HG03103 (cell line): ENCODE measurements around the gene MORN3.
"Not testable (repeated sequence)": the region's sequence is repeated elsewhere in the genome, so short reads cannot be mapped to it uniquely, and the experiment has no call there.

Source experiments
- ATAC-seq: cut with Tn5 transposase; IDR thresholded peaks from one replicate; pipeline ENCODE4 v1.9.1; 2021; ENCODE audit warnings: low read depth; ENCODE audit not compliant: unreplicated experiment

Gene MORN3

DNA sequence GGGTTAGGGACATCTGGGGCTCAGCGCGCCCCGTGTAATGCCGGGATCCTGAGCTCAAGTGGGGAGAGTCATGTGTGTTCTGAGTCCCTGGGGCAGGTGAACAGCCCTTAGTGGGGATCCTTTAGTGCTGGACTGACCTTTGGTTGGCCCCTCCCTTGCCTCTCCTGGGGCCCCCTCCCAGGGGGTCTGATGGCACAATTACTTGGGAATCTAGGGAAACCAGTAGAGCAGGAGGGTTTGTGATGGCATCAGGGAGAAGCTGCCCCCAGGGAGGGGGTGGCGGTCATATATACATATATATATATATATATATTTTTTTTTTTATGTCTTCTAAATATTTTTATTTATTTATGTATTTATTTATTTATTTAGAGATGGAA, at the start of gene MORN3:
TSS of gene MORN3 (minus strand) at position 134 of the 380 bp plus-strand sequence. CDS start 171 bp downstream, outside the sequence.
- no peak for ATAC-seq

DNA sequence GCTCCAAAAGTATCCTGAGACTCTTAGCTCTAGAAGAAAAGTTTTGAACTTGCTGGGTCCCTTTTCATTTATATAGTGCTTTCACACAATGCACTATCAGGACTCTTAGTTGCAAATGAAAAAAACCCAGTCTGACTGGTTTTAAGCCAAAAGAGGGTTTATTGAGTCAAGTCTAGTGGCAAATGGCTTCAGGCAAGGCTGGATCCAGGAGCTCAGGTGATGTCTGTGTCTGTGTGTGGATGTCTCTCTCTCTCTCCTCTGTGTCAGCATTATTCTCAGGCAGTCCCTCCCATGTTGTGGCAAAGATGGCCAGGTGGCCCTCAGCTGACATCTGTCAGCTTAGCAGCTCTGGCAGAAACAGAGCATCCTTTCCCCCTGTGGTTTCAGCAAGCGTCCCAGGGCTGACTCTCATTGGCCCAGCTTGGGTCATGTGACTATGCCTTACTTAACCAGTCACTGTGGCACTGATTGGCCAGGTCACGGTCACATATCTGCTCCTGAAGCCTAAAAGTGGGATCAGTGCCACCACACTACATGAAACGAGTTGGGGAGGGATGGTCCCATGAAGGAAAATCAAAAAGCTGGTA, 49.3 kb upstream of the MORN3 start:
- no peak for ATAC-seq

DNA sequence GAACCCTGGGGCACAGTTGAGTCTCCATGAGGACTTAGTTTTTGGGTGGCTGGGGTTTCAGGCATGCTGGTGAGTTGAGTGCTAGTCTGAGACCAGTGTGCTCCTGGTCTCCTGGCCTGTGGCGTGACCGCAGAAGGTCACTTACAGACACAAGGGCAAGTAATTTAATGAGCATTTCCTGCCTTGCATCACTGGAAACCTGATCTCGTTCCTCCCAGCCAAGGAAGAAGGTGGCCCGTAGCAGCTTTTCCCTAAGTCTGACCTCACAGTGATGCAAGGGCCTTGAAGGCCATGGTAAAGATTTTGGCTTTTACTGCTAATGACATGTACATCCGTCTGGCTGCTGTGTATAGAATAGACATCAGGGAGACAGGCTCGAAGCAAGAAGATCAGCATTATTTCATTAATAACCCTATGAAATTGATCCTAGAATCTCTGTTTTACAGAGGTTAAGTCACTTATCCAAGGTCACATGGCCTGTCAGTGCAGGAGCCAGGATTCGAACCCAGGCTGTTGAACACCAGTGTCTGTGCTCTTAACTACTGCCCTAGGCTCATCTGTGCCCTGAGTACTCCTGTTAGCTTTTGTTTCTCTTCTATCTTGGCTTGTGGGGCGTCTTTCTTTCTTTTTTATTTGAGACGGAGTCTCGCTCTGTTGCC, 47.7 kb upstream of the MORN3 start:
- no peak for ATAC-seq

DNA sequence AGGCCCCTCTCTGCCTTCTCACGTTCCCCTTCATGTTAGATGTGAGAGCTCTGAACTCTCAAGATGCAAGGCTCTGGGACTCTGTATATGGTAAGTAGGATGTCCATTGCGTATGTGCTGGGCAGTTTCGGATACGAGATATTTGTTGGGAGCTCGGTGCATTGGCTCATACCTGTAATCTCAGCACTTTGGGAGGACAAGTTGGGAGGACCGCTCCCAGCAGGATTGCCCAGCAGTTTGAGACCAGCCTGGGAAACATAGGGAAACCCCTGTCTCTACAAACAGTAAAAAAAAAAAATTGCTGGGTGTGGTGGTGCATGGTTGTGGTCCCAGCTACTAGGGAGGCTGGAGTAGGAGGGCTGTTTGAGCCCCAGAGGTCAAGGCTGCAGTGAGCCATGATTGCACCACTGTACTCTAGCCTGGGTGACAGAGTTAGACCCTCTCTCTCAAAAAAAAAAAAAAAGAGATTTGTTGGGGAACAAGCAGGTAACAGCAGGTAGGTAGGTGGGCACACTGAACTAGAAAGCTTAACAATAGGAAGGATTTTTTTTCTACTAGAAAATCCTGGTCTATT, 46.5 kb upstream of the MORN3 start:
- ATAC-seq, result no peak

- ATAC-seq, result not testable (repeated sequence)
These were observed 45.6 kb upstream of the MORN3 start for GRCh38 chr12:121715055-121715454.

GRCh38 chr12:121713793-121714192, 44.3 kb upstream of the MORN3 start:
- no peak for ATAC-seq

GRCh38 chr12:121713257-121713777, 43.9 kb upstream of the MORN3 start:
- ATAC-seq, result no peak

- peak; percentile 66 for ATAC-seq
These were observed 43.2 kb upstream of the MORN3 start, which contains the start of gene TMEM120B for GRCh38 chr12:121712461-121713256. Gene TMEM120B, plus strand, starts transcription at chr12:121712752. Its CDS starts 144 bp downstream, at chr12:121712896.

- ATAC-seq, result peak; percentile 28
These were observed 42.7 kb upstream of the MORN3 start for GRCh38 chr12:121712190-121712460.

DNA sequence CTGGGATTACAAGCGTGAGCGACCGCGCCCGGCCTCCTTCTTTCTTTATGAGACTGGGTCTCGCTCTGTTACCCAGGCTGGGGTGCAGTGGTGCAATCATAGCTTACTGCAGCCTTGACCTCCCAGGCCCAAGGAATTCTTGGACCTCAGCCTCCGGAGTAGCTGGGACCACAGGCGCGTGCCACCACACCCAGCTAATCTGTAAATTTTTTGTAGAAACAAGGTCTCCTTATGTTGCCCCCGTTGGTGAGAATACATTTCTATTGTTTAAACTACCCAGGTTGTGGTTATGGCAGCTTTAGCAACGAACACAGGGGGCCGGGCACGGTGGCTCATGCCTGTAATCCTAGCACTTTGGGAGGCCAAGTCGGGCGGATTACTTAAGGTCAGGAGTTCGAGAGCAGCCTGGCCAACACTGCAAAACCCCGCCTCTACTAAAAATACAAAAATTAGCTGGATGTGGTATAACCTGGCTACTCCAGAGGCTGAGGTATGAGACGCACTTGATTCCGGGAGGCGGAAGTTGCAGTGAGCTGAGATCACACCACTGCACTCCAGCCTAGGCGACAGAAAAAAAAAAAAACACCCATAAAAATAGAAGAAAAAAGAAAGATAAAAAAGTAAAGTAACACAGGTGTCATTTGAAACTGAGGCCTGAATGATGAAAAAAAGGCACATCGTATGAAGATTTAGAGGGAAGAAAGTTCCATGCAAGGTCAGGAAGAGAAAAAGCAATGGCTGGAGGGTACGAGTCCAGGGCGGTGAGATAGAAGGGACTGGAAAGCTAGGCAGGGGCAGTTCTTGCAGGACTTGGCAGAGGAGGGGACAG, 42.1 kb upstream of the MORN3 start:
- ATAC-seq, result no peak

DNA sequence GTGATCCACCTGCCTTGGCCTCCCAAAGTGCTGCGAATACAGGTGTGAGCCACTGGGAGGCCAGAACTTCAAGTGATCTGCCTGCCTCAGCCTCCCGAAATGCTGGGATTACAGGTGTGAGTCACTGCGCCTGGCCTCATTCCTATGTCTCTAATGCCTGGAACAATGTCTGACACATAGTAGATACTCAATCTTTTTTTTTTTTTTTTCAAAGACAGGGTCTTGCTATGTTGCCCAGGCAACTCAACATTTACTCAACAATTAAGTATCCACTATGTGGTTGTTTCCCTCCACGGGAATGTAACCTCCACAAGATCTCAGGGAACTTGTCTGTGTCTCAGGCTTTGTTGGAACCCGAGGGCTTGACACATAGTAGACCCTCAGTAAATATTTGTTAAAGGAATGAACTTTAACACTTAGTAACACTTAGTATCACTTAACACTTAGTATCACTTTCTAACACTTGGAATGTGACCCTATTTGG, 40.1 kb upstream of the MORN3 start:
- no peak for ATAC-seq

GRCh38 chr12:121709064-121709424, 39.6 kb upstream of the MORN3 start:
- ATAC-seq, result not testable (repeated sequence)

- ATAC-seq, result no peak
These were observed 39.0 kb upstream of the MORN3 start for GRCh38 chr12:121708313-121709063.

- no peak for ATAC-seq
These were observed 36.1 kb upstream of the MORN3 start for GRCh38 chr12:121705514-121705913.

DNA sequence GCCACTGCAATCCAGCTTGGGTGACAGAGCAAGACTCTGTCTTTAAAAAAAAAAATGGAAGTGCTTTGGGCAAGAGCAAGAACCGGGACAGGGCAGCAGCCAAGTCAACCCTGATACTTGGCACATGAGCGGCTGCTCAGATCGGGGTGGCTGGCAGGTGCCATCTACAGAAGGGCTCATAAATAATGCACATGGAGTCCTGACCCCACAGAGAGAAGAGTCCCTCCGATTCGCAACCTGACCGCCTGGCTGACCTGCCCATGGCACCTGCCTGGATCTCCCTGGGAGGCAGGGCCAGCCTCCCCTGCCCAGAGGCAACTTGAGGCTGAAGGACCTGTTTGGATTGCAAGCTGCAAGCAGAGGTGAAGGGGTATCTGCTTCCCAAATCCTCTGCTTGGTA, 33.5 kb upstream of the MORN3 start:
- ATAC-seq, result no peak

DNA sequence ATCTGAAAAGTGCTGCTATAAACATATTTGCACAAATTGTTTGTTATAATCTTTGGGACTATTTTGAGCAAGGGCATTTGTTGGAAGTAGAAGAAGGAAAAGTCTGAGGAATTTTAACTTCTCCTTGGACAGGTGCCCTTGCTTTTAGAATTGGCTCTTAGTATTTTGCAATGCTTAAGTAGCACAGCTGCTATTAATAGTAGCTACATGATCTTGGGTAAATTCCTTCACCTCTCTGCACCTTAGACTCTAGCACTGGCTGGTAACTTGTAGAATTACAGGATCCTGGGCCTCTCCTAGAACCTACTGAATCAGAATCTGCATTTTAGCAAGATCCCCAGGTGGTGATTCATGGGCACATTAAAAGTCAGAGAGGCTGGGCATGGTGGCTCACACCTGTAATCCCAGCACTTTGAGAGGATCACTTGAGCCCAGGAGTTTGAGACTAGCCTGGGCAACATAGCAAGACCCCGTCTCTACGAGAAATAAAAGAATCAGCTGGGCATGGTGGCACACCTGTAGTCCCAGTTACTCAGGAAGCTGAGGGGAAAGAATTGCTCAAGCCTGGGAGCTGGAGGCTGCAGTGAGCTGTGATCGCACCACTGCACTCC, 32.3 kb upstream of the MORN3 start:
- no peak for ATAC-seq

GRCh38 chr12:121697861-121698260, 28.4 kb upstream of the MORN3 start:
- ATAC-seq, result not testable (repeated sequence)

DNA sequence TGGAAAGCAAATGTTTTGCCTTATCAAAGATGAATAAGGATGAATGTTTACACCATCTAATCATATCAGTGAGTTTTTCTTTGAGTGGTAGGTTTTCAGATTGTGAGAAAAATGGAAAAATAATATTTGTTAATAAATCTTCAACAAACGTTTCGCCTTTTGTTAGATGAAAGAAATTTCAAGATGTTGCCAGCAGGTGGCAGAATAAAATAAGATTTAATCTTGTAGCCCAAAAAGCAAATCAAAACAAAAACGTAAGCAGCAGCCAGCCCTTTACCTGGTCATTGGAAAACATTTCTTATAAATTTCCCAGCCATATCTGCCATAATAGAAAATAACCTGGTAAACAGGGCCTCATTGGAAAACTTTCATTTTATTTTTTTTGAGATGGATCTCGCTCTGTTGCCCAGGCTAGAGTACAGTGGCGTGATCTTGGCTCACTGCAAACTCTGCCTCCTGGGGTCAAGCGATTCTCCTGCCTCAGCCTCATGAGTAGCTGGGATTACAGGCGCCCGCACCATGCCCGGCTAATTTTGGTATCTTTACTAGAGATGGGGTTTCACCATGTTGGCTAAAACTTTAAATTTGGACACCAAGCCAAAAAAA, 27.7 kb upstream of the MORN3 start:
- ATAC-seq, result no peak
